ENCODE measurements around the gene ADRA2A. TPM values are rescaled to one million over a fixed set of nuclear protein-coding genes. Genes with fewer than 3 reads are reported as not detected.

Gene ADRA2A
- total RNA-seq, 1 donor = 0.21 TPM

DNA sequence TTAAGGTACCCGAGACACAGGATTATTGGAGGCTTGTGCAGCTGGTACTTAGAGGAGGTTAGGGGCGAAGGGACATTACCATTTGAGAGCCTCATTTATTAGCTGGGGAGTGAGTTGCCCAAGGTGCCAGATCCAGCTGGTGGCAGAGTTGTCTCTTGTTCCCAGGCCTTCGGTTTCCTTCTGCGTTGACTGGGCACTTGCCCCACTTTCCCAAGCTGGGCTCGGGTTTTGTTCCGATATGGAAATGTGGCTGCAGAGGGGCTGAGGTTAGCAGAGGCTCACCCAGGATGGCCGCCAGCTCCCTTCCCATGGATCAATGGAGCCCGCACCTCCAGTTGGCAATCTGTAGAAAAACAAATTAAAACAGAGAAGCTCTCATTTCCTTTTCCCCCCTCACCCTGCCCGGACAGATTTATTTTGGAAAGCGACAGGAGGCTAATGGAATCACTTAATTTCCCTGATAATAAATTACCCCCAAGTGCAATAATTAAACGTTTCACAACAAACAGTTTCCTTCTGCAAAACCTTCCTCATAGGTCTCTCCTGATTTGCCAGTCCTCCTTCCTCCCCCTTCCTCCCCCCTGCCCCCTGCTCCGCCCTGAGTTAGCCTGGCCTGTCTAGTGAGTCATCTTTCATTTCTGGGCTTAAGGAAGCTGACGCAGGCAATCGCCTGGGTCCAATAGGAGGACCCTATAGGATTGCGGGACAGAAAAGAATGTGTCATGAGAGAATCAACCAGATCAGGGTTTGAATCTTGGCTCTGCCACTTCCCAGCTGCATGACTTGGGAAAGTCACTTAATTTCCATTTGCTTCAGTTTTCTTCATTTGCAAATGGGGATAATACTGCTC is 51.7 kb downstream of the ADRA2A start:
- H3K4me3 ChIP-seq (ENCODE audit: low read length) = no peak overlapping the region
- no peaks in the 10 kb centered on the region for H3K9me3 ChIP-seq (ENCODE audit: low read depth, low read length)
- H3K4me1 ChIP-seq (ENCODE audit: insufficient read depth, low read length) = no peaks in the 10 kb centered on the region
- H3K27me3 ChIP-seq (ENCODE audit: insufficient read depth, low read length) = peaks cover under 1% of the 10 kb centered on the region

DNA sequence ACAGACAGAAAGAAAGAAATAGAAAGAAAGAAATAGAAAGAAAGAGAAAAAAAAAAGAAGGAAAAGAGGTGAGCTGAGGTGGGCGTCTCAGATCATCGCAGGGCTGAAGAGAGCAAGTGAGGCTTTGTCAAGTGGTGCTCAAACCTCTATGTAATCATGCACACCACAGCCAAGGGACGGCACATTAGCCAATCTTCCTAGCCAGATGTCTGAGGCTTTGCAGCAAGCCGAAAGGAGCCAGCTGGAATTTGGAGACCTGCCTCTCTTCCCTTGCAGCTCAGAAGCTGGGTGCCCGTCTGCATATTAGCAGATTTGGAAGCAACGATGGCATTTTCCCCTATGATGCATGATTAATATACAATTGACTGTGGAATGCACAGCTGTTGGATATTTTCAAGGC is 52.5 kb downstream of the ADRA2A start:
- Histone ChIP-seq H3K27me3 (ENCODE audit: insufficient read depth, low read length) (peaks cover 5% of the 10 kb centered on the region), H3K4me1 (ENCODE audit: insufficient read depth, low read length) (no peaks in the 10 kb centered on the region), H3K9me3 (ENCODE audit: low read depth, low read length) (no peaks in the 10 kb centered on the region), H3K4me3 (ENCODE audit: low read length) (no peak overlapping the region)

DNA sequence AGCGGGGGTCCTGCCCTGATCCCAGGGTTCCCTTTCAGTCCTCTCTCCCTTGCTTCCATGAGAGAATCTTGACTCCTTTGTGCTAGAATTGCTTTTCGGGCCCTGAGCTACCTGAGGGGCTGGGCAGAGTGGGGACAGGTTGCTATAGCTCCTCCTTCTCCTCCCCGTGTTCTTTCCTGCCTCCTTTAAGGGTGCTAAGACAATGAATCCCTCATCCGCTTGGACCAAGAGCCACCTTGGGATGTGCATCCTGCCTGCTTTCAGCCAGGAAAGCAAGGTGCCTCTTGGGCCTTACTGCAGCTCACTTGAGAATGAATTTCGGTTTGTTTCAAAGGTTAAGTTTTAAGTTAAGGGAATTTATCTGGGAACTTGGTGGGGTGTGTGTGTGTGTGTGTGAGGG is 53.6 kb downstream of the ADRA2A start:
- peaks cover 9% of the 10 kb centered on the region for H3K27me3 ChIP-seq (ENCODE audit: insufficient read depth, low read length)
- H3K4me3 ChIP-seq (ENCODE audit: low read length) = no peak overlapping the region
- no peaks in the 10 kb centered on the region for H3K9me3 ChIP-seq (ENCODE audit: low read depth, low read length)
- H3K4me1 ChIP-seq (ENCODE audit: insufficient read depth, low read length) = no peaks in the 10 kb centered on the region

Other genes starting within 250 kb of the ADRA2A start
- gene PDCD4, start 205.1 kb upstream of the ADRA2A start, total RNA-seq = 330 TPM
- 33.0 TPM for gene BBIP1, start 157.8 kb upstream of the ADRA2A start, total RNA-seq
- 98.6 TPM for gene SHOC2, start 157.4 kb upstream of the ADRA2A start, total RNA-seq